Activated CD4-positive, alpha-beta memory T cell treated with anti-CD3 and anti-CD28 coated beads for 36 hours (primary cell): ENCODE measurements around the gene ANKRD12. TPM values are rescaled to one million over a fixed set of nuclear protein-coding genes. Genes with fewer than 3 reads are reported as not detected.
A peak's percentile ranks its signal among the peaks of the same experiment; 100 is the strongest.

ENCODE experiments used
- CTCF ChIA-PET: fragments of 350-600 bp; sonication (Branson Sonifier 250); formaldehyde crosslinking; loops from one replicate; lab custom pipeline; 2021; ENCODE audit warnings: antibody characterized with exemption, inconsistent platforms; lab: Charles Lee
- POLR2A ChIA-PET: fragments of 350-600 bp; sonication (Branson Sonifier 250); formaldehyde crosslinking; loops from one replicate; lab custom pipeline; 2021; ENCODE audit warnings: antibody characterized with exemption; lab: Charles Lee
- DNase-seq: peaks from one replicate; pipeline ENCODE4 v3.0.0-alpha.2; 2020
- H3K27ac Mint-ChIP-seq: one replicate; pipeline ENCODE4 v1.8.0; 2021; ENCODE audit warnings: mixed read lengths
- H3K27me3 Mint-ChIP-seq: one replicate; pipeline ENCODE4 v1.8.0; 2021; ENCODE audit warnings: mixed read lengths
- H3K36me3 Mint-ChIP-seq: one replicate; pipeline ENCODE4 v1.8.0; 2021; ENCODE audit warnings: mixed read lengths
- H3K4me1 Mint-ChIP-seq: one replicate; pipeline ENCODE4 v1.8.0; 2021; ENCODE audit warnings: low read depth, mixed read lengths
- H3K4me3 Mint-ChIP-seq: one replicate; pipeline ENCODE4 v1.8.0; 2021; ENCODE audit warnings: mild to moderate bottlenecking, mixed read lengths
- H3K9me3 Mint-ChIP-seq: one replicate; pipeline ENCODE4 v1.8.0; 2021; ENCODE audit warnings: mixed read lengths
- intact Hi-C: fragments of 100-400 bp; cut with micrococcal nuclease; formaldehyde crosslinking; loops from one replicate; pipeline ENCODE4 v1.15.1; 2023
- total RNA-seq, 2 experiments: library from RNA; stranded (reverse); gene quantifications; one replicate each; pipeline ENCODE4 v1.2.3, GENCODE V29; 2021

The ANKRD12 gene
- total RNA-seq, 2 experiments from 2014 or later: 77.8 to 83.9 TPM

- H3K27ac Mint-ChIP-seq: no peak overlapping the region
- peaks cover 28% of the 10 kb centered on the region for H3K4me1 Mint-ChIP-seq
- no peaks in the 10 kb centered on the region for H3K27me3 Mint-ChIP-seq
- no peak for DNase-seq
- peaks cover 67% of the 10 kb centered on the region for H3K36me3 Mint-ChIP-seq
- POLR2A ChIA-PET: no interaction called here
- no peak overlapping the region for H3K4me3 Mint-ChIP-seq
- CTCF ChIA-PET: no interaction called here
- peaks cover 16% of the 10 kb centered on the region for H3K9me3 Mint-ChIP-seq
- intact Hi-C loops: no loop called here
Measured at GRCh38 chr18:9233771-9234440, 97.3 kb downstream of the ANKRD12 start.

- ChIA-PET POLR2A (no interaction called here), CTCF (no interaction called here)
- Mint-ChIP-seq H3K27ac (no peak overlapping the region), H3K27me3 (no peaks in the 10 kb centered on the region), H3K4me3 (no peak overlapping the region), H3K36me3 (peaks cover 60% of the 10 kb centered on the region), H3K4me1 (peaks cover 23% of the 10 kb centered on the region), H3K9me3 (peaks cover 16% of the 10 kb centered on the region)
- intact Hi-C loops: no loop called here
- no peak for DNase-seq
Measured at GRCh38 chr18:9234528-9234927, 97.9 kb downstream of the ANKRD12 start.

- intact Hi-C loops: no loop called here
- DNase-seq: no peak
- Mint-ChIP-seq H3K27ac (no peak overlapping the region), H3K4me1 (peaks cover 19% of the 10 kb centered on the region), H3K9me3 (no peaks in the 10 kb centered on the region), H3K4me3 (no peak overlapping the region), H3K27me3 (no peaks in the 10 kb centered on the region), H3K36me3 (peaks cover 38% of the 10 kb centered on the region)
- POLR2A ChIA-PET: no interaction called here
- CTCF ChIA-PET: no interaction called here
Measured at GRCh38 chr18:9237981-9238380, 101.4 kb downstream of the ANKRD12 start.

GRCh38 chr18:9239720-9240119, 103.1 kb downstream of the ANKRD12 start:
- no peak overlapping the region for H3K4me3 Mint-ChIP-seq
- no peaks in the 10 kb centered on the region for H3K27me3 Mint-ChIP-seq
- POLR2A ChIA-PET: interaction anchor here (1.1 to 2.5 kb wide), 5 partner anchors 97 to 166 kb away, joined by 3 to 6 read pairs (median 3); no protein-coding TSS in a partner anchor
- no peak for DNase-seq
- H3K9me3 Mint-ChIP-seq: no peaks in the 10 kb centered on the region
- intact Hi-C loops: loop anchor here (5.0 kb wide), 3 partner anchors 97 to 157 kb away; no protein-coding TSS in a partner anchor
- H3K4me1 Mint-ChIP-seq: peaks cover 29% of the 10 kb centered on the region
- CTCF ChIA-PET: no interaction called here
- peak overlapping the region; percentile 61 for H3K27ac Mint-ChIP-seq
- peaks cover 32% of the 10 kb centered on the region for H3K36me3 Mint-ChIP-seq

GRCh38 chr18:9240270-9240669, 103.7 kb downstream of the ANKRD12 start:
- H3K9me3 Mint-ChIP-seq: no peaks in the 10 kb centered on the region
- no peak overlapping the region for H3K4me3 Mint-ChIP-seq
- DNase-seq: no peak
- peaks cover 32% of the 10 kb centered on the region for H3K36me3 Mint-ChIP-seq
- H3K27ac Mint-ChIP-seq: peak overlapping the region; percentile 61
- CTCF ChIA-PET: interaction anchor here (1.3 kb wide), 1 partner anchor 93 kb away, joined by 4 read pairs; no protein-coding TSS in a partner anchor
- intact Hi-C loops: loop anchor here (5.0 kb wide), 3 partner anchors 97 to 158 kb away; no protein-coding TSS in a partner anchor
- H3K4me1 Mint-ChIP-seq: peaks cover 27% of the 10 kb centered on the region
- POLR2A ChIA-PET: interaction anchor here (1.1 to 2.5 kb wide), 5 partner anchors 98 to 167 kb away, joined by 3 to 6 read pairs (median 3); no protein-coding TSS in a partner anchor
- no peaks in the 10 kb centered on the region for H3K27me3 Mint-ChIP-seq

- intact Hi-C loops: loop anchor here (5.0 kb wide), 3 partner anchors 94 to 161 kb away; no protein-coding TSS in a partner anchor
- CTCF ChIA-PET: no interaction called here
- H3K4me1 Mint-ChIP-seq: peaks cover 27% of the 10 kb centered on the region
- H3K27me3 Mint-ChIP-seq: no peaks in the 10 kb centered on the region
- no peaks in the 10 kb centered on the region for H3K9me3 Mint-ChIP-seq
- peaks cover 23% of the 10 kb centered on the region for H3K36me3 Mint-ChIP-seq
- H3K27ac Mint-ChIP-seq: peak overlapping the region; percentile 84
- POLR2A ChIA-PET: no interaction called here
- no peak overlapping the region for H3K4me3 Mint-ChIP-seq
- no peak for DNase-seq
Measured at GRCh38 chr18:9243029-9243428, 106.4 kb downstream of the ANKRD12 start.

- Mint-ChIP-seq H3K36me3 (peaks cover 19% of the 10 kb centered on the region), H3K27ac (peak overlapping the region; percentile 84), H3K27me3 (no peaks in the 10 kb centered on the region), H3K4me3 (no peak overlapping the region), H3K9me3 (no peaks in the 10 kb centered on the region), H3K4me1 (peaks cover 22% of the 10 kb centered on the region)
- intact Hi-C loops: loop anchor here (5.0 kb wide), 3 partner anchors 93 to 162 kb away; no protein-coding TSS in a partner anchor
- ChIA-PET CTCF (interaction anchor here (1.2 kb wide), 1 partner anchor 273 kb away, joined by 4 read pairs; no protein-coding TSS in a partner anchor), POLR2A (interaction anchor here (1.0 to 1.6 kb wide), 3 partner anchors 107 to 162 kb away, joined by 3 to 7 read pairs (median 6); partner anchors contain the start of gene ANKRD12)
- DNase-seq: no peak
Measured at GRCh38 chr18:9244376-9244775, 107.8 kb downstream of the ANKRD12 start.

GRCh38 chr18:9248661-9249060, 112.1 kb downstream of the ANKRD12 start:
- intact Hi-C loops: no loop called here
- Mint-ChIP-seq H3K36me3 (peaks cover 23% of the 10 kb centered on the region), H3K4me3 (no peak overlapping the region), H3K4me1 (peaks cover 9% of the 10 kb centered on the region), H3K9me3 (no peaks in the 10 kb centered on the region), H3K27ac (no peak overlapping the region), H3K27me3 (no peaks in the 10 kb centered on the region)
- DNase-seq: no peak
- ChIA-PET POLR2A (no interaction called here), CTCF (no interaction called here)

- H3K36me3 Mint-ChIP-seq: peaks cover 27% of the 10 kb centered on the region
- H3K4me3 Mint-ChIP-seq: no peak overlapping the region
- no peak for DNase-seq
- no peak overlapping the region for H3K27ac Mint-ChIP-seq
- no peaks in the 10 kb centered on the region for H3K27me3 Mint-ChIP-seq
- ChIA-PET POLR2A (no interaction called here), CTCF (no interaction called here)
- no peaks in the 10 kb centered on the region for H3K9me3 Mint-ChIP-seq
- H3K4me1 Mint-ChIP-seq: peaks cover 5% of the 10 kb centered on the region
- intact Hi-C loops: no loop called here
Measured at GRCh38 chr18:9249254-9249653, 112.7 kb downstream of the ANKRD12 start.

- H3K4me3 Mint-ChIP-seq: no peak overlapping the region
- no peaks in the 10 kb centered on the region for H3K27me3 Mint-ChIP-seq
- intact Hi-C loops: no loop called here
- H3K36me3 Mint-ChIP-seq: peaks cover 55% of the 10 kb centered on the region
- ChIA-PET POLR2A (no interaction called here), CTCF (no interaction called here)
- peaks cover 15% of the 10 kb centered on the region for H3K4me1 Mint-ChIP-seq
- H3K27ac Mint-ChIP-seq: no peak overlapping the region
- H3K9me3 Mint-ChIP-seq: peaks cover 3% of the 10 kb centered on the region
- DNase-seq: no peak
Measured at GRCh38 chr18:9259173-9259572, 122.6 kb downstream of the ANKRD12 start.

GRCh38 chr18:9260388-9261380, 124.1 kb downstream of the ANKRD12 start:
- Mint-ChIP-seq H3K36me3 (peaks cover 51% of the 10 kb centered on the region), H3K4me1 (peaks cover 12% of the 10 kb centered on the region), H3K9me3 (no peaks in the 10 kb centered on the region), H3K4me3 (no peak overlapping the region), H3K27ac (peak overlapping the region; percentile 20), H3K27me3 (no peaks in the 10 kb centered on the region)
- DNase-seq: no peak
- CTCF ChIA-PET: no interaction called here
- intact Hi-C loops: no loop called here
- POLR2A ChIA-PET: no interaction called here

- CTCF ChIA-PET: no interaction called here
- H3K36me3 Mint-ChIP-seq: peaks cover 45% of the 10 kb centered on the region
Measured at GRCh38 chr18:9263264-9263663, 126.7 kb downstream of the ANKRD12 start.

More at GRCh38 chr18:9263264-9263663, 126.7 kb downstream of the ANKRD12 start:
- H3K9me3 Mint-ChIP-seq: no peaks in the 10 kb centered on the region
- POLR2A ChIA-PET: no interaction called here
- H3K4me3 Mint-ChIP-seq: no peak overlapping the region
- no peak for DNase-seq
- peak overlapping the region; percentile 49 for H3K27ac Mint-ChIP-seq
- H3K27me3 Mint-ChIP-seq: no peaks in the 10 kb centered on the region
- intact Hi-C loops: no loop called here
- no peaks in the 10 kb centered on the region for H3K4me1 Mint-ChIP-seq
